ELR (cell line): ENCODE data around the gene PTGS1.
"Not testable (repeated sequence)": the region's sequence is repeated elsewhere in the genome, so short reads cannot be mapped to it uniquely, and the experiment has no call there.

ENCODE experiments used
- DNase-seq: peaks from one replicate; pipeline ENCODE4 v3.0.0-alpha.2; 2015; ENCODE audit warnings: low read depth

PTGS1 gene

GRCh38 chr9:122370869-122371755 lies at the start of gene PTGS1:
Gene PTGS1, plus strand, starts transcription at chr9:122371024. Its CDS starts 61 bp downstream, at chr9:122371085.
- DNase-seq: peak; percentile 36

- no peak for DNase-seq
Measured at GRCh38 chr9:122322553-122322952, 48.3 kb upstream of the PTGS1 start.

GRCh38 chr9:122324665-122325064 lies 46.2 kb upstream of the PTGS1 start:
- DNase-seq: not testable (repeated sequence)

- peak; percentile 23 for DNase-seq
Measured at GRCh38 chr9:122325124-122325523, 45.7 kb upstream of the PTGS1 start.

- no peak for DNase-seq
Measured at GRCh38 chr9:122327175-122327574, 43.6 kb upstream of the PTGS1 start.

- DNase-seq: no peak
Measured at GRCh38 chr9:122329597-122329996, 41.2 kb upstream of the PTGS1 start.

- peak; percentile 25 for DNase-seq
Measured at GRCh38 chr9:122330466-122330865, 40.4 kb upstream of the PTGS1 start.

GRCh38 chr9:122331523-122331927 lies 39.3 kb upstream of the PTGS1 start:
- DNase-seq: no peak

- DNase-seq: no peak
Measured at GRCh38 chr9:122332083-122332482, 38.7 kb upstream of the PTGS1 start.

GRCh38 chr9:122332644-122333043 lies 38.2 kb upstream of the PTGS1 start:
- no peak for DNase-seq

- no peak for DNase-seq
Measured at GRCh38 chr9:122333169-122333808, 37.5 kb upstream of the PTGS1 start.

GRCh38 chr9:122334916-122335315 lies 35.9 kb upstream of the PTGS1 start:
- DNase-seq: peak; percentile 13

GRCh38 chr9:122336189-122336588 lies 34.6 kb upstream of the PTGS1 start:
- DNase-seq: no peak

- no peak for DNase-seq
Measured at GRCh38 chr9:122336866-122337555, 33.8 kb upstream of the PTGS1 start.

GRCh38 chr9:122337556-122337929 lies 33.3 kb upstream of the PTGS1 start:
- DNase-seq: no peak

GRCh38 chr9:122338536-122338935 lies 32.3 kb upstream of the PTGS1 start:
- no peak for DNase-seq

GRCh38 chr9:122338994-122339393 lies 31.8 kb upstream of the PTGS1 start:
- no peak for DNase-seq

GRCh38 chr9:122339579-122339978 lies 31.2 kb upstream of the PTGS1 start:
- no peak for DNase-seq

GRCh38 chr9:122340161-122340560 lies 30.7 kb upstream of the PTGS1 start:
- DNase-seq: no peak

- no peak for DNase-seq
Measured at GRCh38 chr9:122342323-122343050, 28.3 kb upstream of the PTGS1 start.

GRCh38 chr9:122346478-122347347 lies 24.1 kb upstream of the PTGS1 start:
- DNase-seq: peak; percentile 53
